OCI-LY7 (cell line): ENCODE results near the gene USP46. TPM values are rescaled to one million over a fixed set of nuclear protein-coding genes. Genes with fewer than 3 reads are reported as not detected.

ENCODE experiments used
- BruUV-seq: library from RNA; stranded (reverse); fragments of 400-500 nt; replicated peaks from 2 replicates; lab custom pipeline; 2021; lab: Mats Ljungman, UMichigan
- CTCF ChIA-PET: fragments of 300-600 bp; sonication (Branson Sonifier 250); formaldehyde crosslinking; loops from one replicate; lab custom pipeline; 2022; ENCODE audit warnings: antibody characterized with exemption; ENCODE audit not compliant: unreplicated experiment; lab: Charles Lee
- POLR2A ChIA-PET: fragments of 300-600 bp; sonication (Branson Sonifier 250); formaldehyde crosslinking; loops from one replicate; lab custom pipeline; 2022; ENCODE audit warnings: antibody characterized with exemption; lab: Charles Lee
- DNase-seq: peaks from one replicate; pipeline ENCODE4 v3.0.0-alpha.2; 2015; ENCODE audit warnings: low spot score
- H2AFZ ChIP-seq: fragments of 200-600 bp; sonication (generic), shearing (Covaris generic); 2 replicates; pipeline ENCODE4 v1.6.1; 2014; ENCODE audit warnings: mild to moderate bottlenecking, antibody characterized with exemption, low read length, moderate library complexity
- H3K27ac ChIP-seq: fragments of 200-600 bp; sonication (generic); 2 replicates; pipeline ENCODE4 v1.5.1; 2014; ENCODE audit warnings: mixed run types, low read depth, mild to moderate bottlenecking, moderate library complexity, low read length, inconsistent platforms; ENCODE audit not compliant: poor library complexity, severe bottlenecking
- H3K36me3 ChIP-seq: fragments of 200-600 bp; sonication (generic); 2 replicates; pipeline ENCODE4 v1.6.1; 2014; ENCODE audit warnings: mild to moderate bottlenecking, antibody characterized with exemption, low read length, moderate library complexity, mixed read lengths; ENCODE audit not compliant: insufficient read depth
- H3K4me1 ChIP-seq: fragments of 200-600 bp; sonication (generic); 2 replicates; pipeline ENCODE4 v1.5.1; 2014; ENCODE audit warnings: mild to moderate bottlenecking, low read length; ENCODE audit not compliant: insufficient read depth, poor library complexity, severe bottlenecking
- H3K4me2 ChIP-seq: fragments of 200-600 bp; sonication (generic); 2 replicates; pipeline ENCODE4 v1.6.1; 2014; ENCODE audit warnings: mild to moderate bottlenecking, low read length
- H3K4me3 ChIP-seq: fragments of 200-600 bp; sonication (generic); 2 replicates; pipeline ENCODE4 v1.5.1; 2014; ENCODE audit warnings: mild to moderate bottlenecking, low read depth, low read length; ENCODE audit not compliant: poor library complexity, severe bottlenecking
- H3K79me2 ChIP-seq: fragments of 200-600 bp; sonication (generic); 2 replicates; pipeline ENCODE4 v1.6.1; 2016; ENCODE audit warnings: low read depth, mild to moderate bottlenecking, low read length, moderate library complexity, mixed read lengths; ENCODE audit not compliant: insufficient read depth
- H3K9me2 ChIP-seq: fragments of 200-600 bp; sonication (generic); 2 replicates; pipeline ENCODE4 v1.6.1; 2016; ENCODE audit warnings: mild to moderate bottlenecking, low read length, mixed read lengths; ENCODE audit not compliant: insufficient read depth
- H3K9me3 ChIP-seq: fragments of 200-600 bp; sonication (generic); 2 replicates; pipeline ENCODE4 v1.6.1; 2014; ENCODE audit warnings: mild to moderate bottlenecking, mixed run types, low read length, mixed read lengths
- H4K20me1 ChIP-seq: fragments of 200-600 bp; sonication (generic); 2 replicates; pipeline ENCODE4 v1.6.1; 2014; ENCODE audit warnings: mild to moderate bottlenecking, antibody characterized with exemption, low read length, moderate library complexity, mixed read lengths; ENCODE audit not compliant: insufficient read depth
- CTCF ChIP-seq: fragments of 200-600 bp; sonication (generic); conservative IDR thresholded peaks from 2 replicates; pipeline ENCODE4 v1.5.1; 2014; ENCODE audit warnings: mild to moderate bottlenecking, antibody characterized with exemption, low read length, moderate library complexity, mixed read lengths
- EZH2phosphoT487 ChIP-seq: fragments of 200-600 bp; sonication (generic); IDR thresholded peaks from 2 replicates; pipeline ENCODE4 v1.6.1; 2018; ENCODE audit warnings: low read depth, borderline replicate concordance, mild to moderate bottlenecking, mixed run types, antibody characterized with exemption, low read length, moderate library complexity, mixed read lengths
- intact Hi-C: fragments of 100-400 bp; cut with micrococcal nuclease; formaldehyde crosslinking; loops from one replicate; pipeline ENCODE4 v1.10.0; 2022; ENCODE audit not compliant: unreplicated experiment
- total RNA-seq, 2 experiments: library from RNA; depleted of rRNA in 1 of 2; stranded (reverse); fragments of >200 nt in 1 of 2; shearing (Covaris generic) in 1 of 2; gene quantifications; 2 replicates each; pipeline ENCODE4 v1.2.3, GENCODE V29; 2014 to 2022

The USP46 gene
- total RNA-seq, 2 experiments from 2014 or later = 5.4 to 15.8 TPM

GRCh38 chr4:52676536-52676935, 17.4 kb upstream of the USP46 start:
- POLR2A ChIA-PET = no interaction called here

GRCh38 chr4:52675111-52675510, 16.0 kb upstream of the USP46 start:
- no peaks in the 10 kb centered on the region for H3K9me3 ChIP-seq
- no peak for TF ChIP-seq EZH2phosphoT487
- TF ChIP-seq CTCF = no peak
- H3K4me2 ChIP-seq = no peak overlapping the region
- intact Hi-C loops = no loop called here
- H3K27ac ChIP-seq = no peak overlapping the region
- no peak for DNase-seq
- H4K20me1 ChIP-seq = no peaks in the 10 kb centered on the region
- POLR2A ChIA-PET = interaction anchor here (0.8 to 1.2 kb wide), 3 partner anchors 9 to 27 kb away, joined by 3 read pairs; no protein-coding TSS in a partner anchor
- H2AFZ ChIP-seq = no peak overlapping the region
- H3K4me1 ChIP-seq = no peaks in the 10 kb centered on the region
- CTCF ChIA-PET = interaction anchor here (1.0 to 1.2 kb wide), 2 partner anchors 9 to 14 kb away, joined by 3 to 4 read pairs; no protein-coding TSS in a partner anchor
- H3K4me3 ChIP-seq = no peak overlapping the region
- H3K36me3 ChIP-seq = no peaks in the 10 kb centered on the region
- no peaks in the 10 kb centered on the region for H3K9me2 ChIP-seq
- no TSS peak for BruUV-seq
- no peaks in the 10 kb centered on the region for H3K79me2 ChIP-seq

More at GRCh38 chr4:52676536-52676935, 17.4 kb upstream of the USP46 start:
- no TSS peak for BruUV-seq
- H3K36me3 ChIP-seq = no peaks in the 10 kb centered on the region
- H3K79me2 ChIP-seq = no peaks in the 10 kb centered on the region
- no peaks in the 10 kb centered on the region for H3K9me2 ChIP-seq
- H3K4me1 ChIP-seq = no peaks in the 10 kb centered on the region
- no peak overlapping the region for H3K4me3 ChIP-seq
- no peak overlapping the region for H2AFZ ChIP-seq
- no peak for DNase-seq
- CTCF ChIA-PET = no interaction called here
- H3K27ac ChIP-seq = no peak overlapping the region
- no peaks in the 10 kb centered on the region for H4K20me1 ChIP-seq
- TF ChIP-seq CTCF (no peak), EZH2phosphoT487 (no peak)
- intact Hi-C loops = no loop called here
- no peak overlapping the region for H3K4me2 ChIP-seq
- H3K9me3 ChIP-seq = no peaks in the 10 kb centered on the region

- TF ChIP-seq CTCF (no peak), EZH2phosphoT487 (no peak)
- no peak for DNase-seq
- ChIA-PET CTCF (no interaction called here), POLR2A (interaction anchor here (0.9 to 1.3 kb wide), 3 partner anchors 9 to 69 kb away, joined by 3 to 4 read pairs (median 3); no protein-coding TSS in a partner anchor)
- Histone ChIP-seq H3K9me3 (no peaks in the 10 kb centered on the region), H2AFZ (no peak overlapping the region), H3K4me2 (no peak overlapping the region), H3K36me3 (no peaks in the 10 kb centered on the region), H3K79me2 (no peaks in the 10 kb centered on the region), H3K4me1 (no peaks in the 10 kb centered on the region), H3K4me3 (no peak overlapping the region), H3K27ac (no peak overlapping the region), H4K20me1 (no peaks in the 10 kb centered on the region), H3K9me2 (no peaks in the 10 kb centered on the region)
- intact Hi-C loops = no loop called here
- BruUV-seq = no TSS peak
These were observed 11.6 kb upstream of the USP46 start for GRCh38 chr4:52670739-52671138.
